HG03460 (cell line): Measurements from ENCODE around the gene TCF15.

Experiments used
- ATAC-seq: cut with Tn5 transposase; IDR thresholded peaks from one replicate; pipeline ENCODE4 v1.9.1; 2021; ENCODE audit not compliant: unreplicated experiment

TCF15 gene

GRCh38 chr20:610130-611046 lies at the start of gene TCF15:
Gene TCF15 (minus strand): TSS chr20:610309. CDS start chr20:610237, 72 bp downstream.
- ATAC-seq = no peak

- no peak for ATAC-seq
Measured at GRCh38 chr20:658731-659291, 48.7 kb upstream of the TCF15 start.

- no peak for ATAC-seq
Measured at GRCh38 chr20:658202-658601, 48.1 kb upstream of the TCF15 start.

- no peak for ATAC-seq
Measured at GRCh38 chr20:655726-656624, 45.9 kb upstream of the TCF15 start.

- no peak for ATAC-seq
Measured at GRCh38 chr20:654417-654750, 44.3 kb upstream of the TCF15 start.

GRCh38 chr20:653590-654416 lies 43.7 kb upstream of the TCF15 start:
- no peak for ATAC-seq

- ATAC-seq = peak; percentile 79
Measured at GRCh38 chr20:653110-653589, 43.0 kb upstream of the TCF15 start, which contains the start of gene SRXN1. Gene SRXN1 (minus strand): TSS chr20:653200. CDS start chr20:653185, 15 bp downstream.

- peak; percentile 25 for ATAC-seq
Measured at GRCh38 chr20:652615-653109, 42.6 kb upstream of the TCF15 start.

- no peak for ATAC-seq
Measured at GRCh38 chr20:651713-652614, 41.9 kb upstream of the TCF15 start.

- ATAC-seq = no peak
Measured at GRCh38 chr20:650954-651353, 40.8 kb upstream of the TCF15 start.

- ATAC-seq = no peak
Measured at GRCh38 chr20:650281-650680, 40.2 kb upstream of the TCF15 start.

GRCh38 chr20:647479-648019 lies 37.4 kb upstream of the TCF15 start:
- ATAC-seq = no peak

GRCh38 chr20:646868-647233 lies 36.7 kb upstream of the TCF15 start:
- no peak for ATAC-seq

- no peak for ATAC-seq
Measured at GRCh38 chr20:646107-646867, 36.2 kb upstream of the TCF15 start.

GRCh38 chr20:645318-646106 lies 35.4 kb upstream of the TCF15 start:
- peak; percentile 73 for ATAC-seq

GRCh38 chr20:644692-645317 lies 34.7 kb upstream of the TCF15 start:
- no peak for ATAC-seq
